Measurements from ENCODE around the gene ALDH16A1.
A peak's percentile ranks its signal among the peaks of the same experiment; 100 is the strongest.

Gene ALDH16A1

DNA sequence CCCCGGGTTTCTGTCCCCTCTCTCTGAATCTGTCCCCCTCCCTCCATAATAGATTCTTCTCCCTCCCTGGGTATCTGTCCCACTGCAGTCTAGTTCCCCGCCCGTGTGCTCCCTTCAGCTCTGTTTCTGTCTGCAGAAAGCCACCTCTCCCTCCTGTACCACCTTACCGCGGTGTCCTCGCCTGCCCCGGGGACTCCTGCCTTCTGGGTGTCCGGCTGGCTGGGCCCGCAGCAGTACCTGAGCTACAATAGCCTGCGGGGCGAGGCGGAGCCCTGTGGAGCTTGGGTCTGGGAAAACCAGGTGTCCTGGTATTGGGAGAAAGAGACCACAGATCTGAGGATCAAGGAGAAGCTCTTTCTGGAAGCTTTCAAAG lies 60.7 kb downstream of the ALDH16A1 start:
- H3K4me1 Mint-ChIP-seq: peaks cover 49% of the 10 kb centered on the region
- H3K9me3 Mint-ChIP-seq: no peaks in the 10 kb centered on the region
- no peak for DNase-seq
- H3K4me3 Mint-ChIP-seq: peak overlapping the region; percentile 89
- peak overlapping the region; percentile 86 for H3K27ac Mint-ChIP-seq
- peaks cover 10% of the 10 kb centered on the region for H3K27me3 Mint-ChIP-seq (ENCODE audit: low read depth, poor library complexity)
- TF ChIP-seq, protein P1, sequence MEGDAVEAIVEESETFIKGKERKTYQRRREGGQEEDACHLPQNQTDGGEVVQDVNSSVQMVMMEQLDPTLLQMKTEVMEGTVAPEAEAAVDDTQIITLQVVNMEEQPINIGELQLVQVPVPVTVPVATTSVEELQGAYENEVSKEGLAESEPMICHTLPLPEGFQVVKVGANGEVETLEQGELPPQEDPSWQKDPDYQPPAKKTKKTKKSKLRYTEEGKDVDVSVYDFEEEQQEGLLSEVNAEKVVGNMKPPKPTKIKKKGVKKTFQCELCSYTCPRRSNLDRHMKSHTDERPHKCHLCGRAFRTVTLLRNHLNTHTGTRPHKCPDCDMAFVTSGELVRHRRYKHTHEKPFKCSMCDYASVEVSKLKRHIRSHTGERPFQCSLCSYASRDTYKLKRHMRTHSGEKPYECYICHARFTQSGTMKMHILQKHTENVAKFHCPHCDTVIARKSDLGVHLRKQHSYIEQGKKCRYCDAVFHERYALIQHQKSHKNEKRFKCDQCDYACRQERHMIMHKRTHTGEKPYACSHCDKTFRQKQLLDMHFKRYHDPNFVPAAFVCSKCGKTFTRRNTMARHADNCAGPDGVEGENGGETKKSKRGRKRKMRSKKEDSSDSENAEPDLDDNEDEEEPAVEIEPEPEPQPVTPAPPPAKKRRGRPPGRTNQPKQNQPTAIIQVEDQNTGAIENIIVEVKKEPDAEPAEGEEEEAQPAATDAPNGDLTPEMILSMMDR (IDR thresholded peaks at IDR 0.05): no peak
- H3K36me3 Mint-ChIP-seq (ENCODE audit: low read depth): peaks cover 21% of the 10 kb centered on the region

DNA sequence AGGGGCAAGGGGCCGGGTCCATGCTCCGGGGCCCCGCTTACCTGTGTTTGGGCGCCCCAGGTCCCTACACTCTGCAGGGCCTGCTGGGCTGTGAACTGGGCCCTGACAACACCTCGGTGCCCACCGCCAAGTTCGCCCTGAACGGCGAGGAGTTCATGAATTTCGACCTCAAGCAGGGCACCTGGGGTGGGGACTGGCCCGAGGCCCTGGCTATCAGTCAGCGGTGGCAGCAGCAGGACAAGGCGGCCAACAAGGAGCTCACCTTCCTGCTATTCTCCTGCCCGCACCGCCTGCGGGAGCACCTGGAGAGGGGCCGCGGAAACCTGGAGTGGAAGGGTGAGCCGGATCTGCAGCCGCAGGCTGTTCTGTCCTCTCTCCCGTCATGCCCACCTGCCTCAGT lies 61.1 kb downstream of the ALDH16A1 start:
- Mint-ChIP-seq H3K27me3 (ENCODE audit: low read depth, poor library complexity) (peaks cover 10% of the 10 kb centered on the region), H3K27ac (no peak overlapping the region), H3K36me3 (ENCODE audit: low read depth) (peaks cover 25% of the 10 kb centered on the region), H3K4me3 (peak overlapping the region; percentile 89), H3K9me3 (no peaks in the 10 kb centered on the region), H3K4me1 (peaks cover 52% of the 10 kb centered on the region)
- no peak for DNase-seq
- TF ChIP-seq, protein P1 (IDR thresholded peaks at IDR 0.05): no peak

DNA sequence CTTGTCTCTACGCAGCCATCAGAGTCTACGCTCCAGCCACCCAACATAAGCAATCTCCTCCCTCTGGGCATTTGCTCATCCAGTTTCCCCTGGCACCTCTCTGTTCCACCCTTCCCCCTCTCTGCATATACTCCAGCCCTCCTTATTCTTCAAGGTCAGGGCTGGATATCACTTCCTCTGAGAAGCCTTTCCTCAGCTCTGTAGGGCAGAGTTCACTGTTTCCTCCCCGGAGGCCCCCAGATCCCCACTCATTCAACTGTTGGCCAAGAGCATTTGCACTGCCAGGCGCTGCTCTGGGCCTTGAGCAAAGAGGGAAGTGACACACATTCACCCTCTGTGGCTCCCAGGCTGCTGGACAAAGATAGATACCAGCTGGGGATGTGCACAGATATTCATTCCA lies 62.7 kb downstream of the ALDH16A1 start:
- peaks cover 10% of the 10 kb centered on the region for H3K27me3 Mint-ChIP-seq (ENCODE audit: low read depth, poor library complexity)
- no peak for DNase-seq
- H3K4me1 Mint-ChIP-seq: peaks cover 50% of the 10 kb centered on the region
- TF ChIP-seq, protein P1 (IDR thresholded peaks at IDR 0.05): no peak
- no peaks in the 10 kb centered on the region for H3K9me3 Mint-ChIP-seq
- H3K4me3 Mint-ChIP-seq: peak overlapping the region; percentile 67
- H3K36me3 Mint-ChIP-seq (ENCODE audit: low read depth): peaks cover 35% of the 10 kb centered on the region
- H3K27ac Mint-ChIP-seq: peak overlapping the region; percentile 66

DNA sequence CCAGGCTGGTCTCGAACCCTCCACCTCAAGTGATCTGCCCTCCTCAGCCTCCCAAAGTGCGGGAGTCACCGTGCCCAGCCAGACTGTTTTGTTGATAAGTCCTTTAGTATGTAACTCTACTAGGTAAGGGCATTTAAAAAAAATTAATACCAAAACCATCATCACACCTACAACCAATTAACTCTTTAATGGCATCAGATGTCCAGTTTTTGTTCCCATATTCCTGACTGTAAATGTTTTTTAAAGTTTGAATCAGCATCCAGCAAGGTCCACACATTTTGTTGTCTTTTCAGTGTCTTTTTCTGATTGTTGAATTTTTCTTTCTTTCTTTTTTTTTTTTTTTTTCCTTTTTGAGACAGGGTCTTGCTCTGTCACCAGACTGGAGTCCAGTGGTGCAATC lies 65.0 kb downstream of the ALDH16A1 start:
- Mint-ChIP-seq H3K36me3 (ENCODE audit: low read depth) (peaks cover 42% of the 10 kb centered on the region), H3K4me3 (no peak overlapping the region), H3K4me1 (peaks cover 34% of the 10 kb centered on the region), H3K27ac (peak overlapping the region; percentile 66), H3K9me3 (no peaks in the 10 kb centered on the region), H3K27me3 (ENCODE audit: low read depth, poor library complexity) (peaks cover 7% of the 10 kb centered on the region)
- TF ChIP-seq, protein P1 (IDR thresholded peaks at IDR 0.05): no peak
- DNase-seq: no peak

Measured in nephron progenitor cell (in vitro differentiated cells).